CD4-positive, alpha-beta memory T cell (primary cell): Measurements from ENCODE around the gene HCAR1. TPM values are rescaled to one million over a fixed set of nuclear protein-coding genes. Genes with fewer than 3 reads are reported as not detected.

Experiments
- CTCF ChIA-PET: fragments of 350-600 bp; sonication (Branson Sonifier 250); formaldehyde crosslinking; loops from one replicate; lab custom pipeline; 2021; ENCODE audit warnings: inconsistent platforms; ENCODE audit not compliant: partially characterized antibody; lab: Charles Lee
- POLR2A ChIA-PET: fragments of 350-600 bp; sonication (Branson Sonifier 250); formaldehyde crosslinking; loops from one replicate; lab custom pipeline; 2021; ENCODE audit not compliant: partially characterized antibody; lab: Charles Lee
- DNase-seq, 5 donors: peaks; one replicate each; pipeline versions ENCODE4 v3.0.0 to v3.0.0-alpha.2; 2020 to 2022; ENCODE audit warnings: mixed read lengths in 1 of 5
- H3K27ac ChIP-seq: one replicate; pipeline ENCODE4 v1.7.0; 2013; ENCODE audit warnings: low read depth, low read length
- H3K27me3 ChIP-seq: 2 replicates; pipeline ENCODE4 v1.7.0; 2013; ENCODE audit warnings: mild to moderate bottlenecking, low read length, moderate library complexity; ENCODE audit not compliant: insufficient read depth
- H3K36me3 ChIP-seq: 2 replicates; pipeline ENCODE4 v1.7.0; 2013; ENCODE audit warnings: mild to moderate bottlenecking, low read length, moderate library complexity; ENCODE audit not compliant: insufficient read depth
- H3K4me1 ChIP-seq: 2 replicates; pipeline ENCODE4 v1.7.0; 2013; ENCODE audit warnings: mild to moderate bottlenecking, low read length, moderate library complexity; ENCODE audit not compliant: insufficient read depth
- H3K4me3 ChIP-seq, 2 donors: one replicate each; pipeline ENCODE4 v1.7.0; 2013; ENCODE audit warnings: low read length in 2 of 2, mild to moderate bottlenecking in 1 of 2
- H3K9me3 ChIP-seq, 2 donors: one replicate each; pipeline ENCODE4 v1.7.0; 2013; ENCODE audit warnings: low read length in 2 of 2, control low read depth in 1 of 2; ENCODE audit not compliant: control insufficient read depth in 1 of 2
- H3K27ac Mint-ChIP-seq, 7 donors: one replicate each; pipeline ENCODE4 v1.8.0; 2020 to 2021; ENCODE audit warnings: mixed read lengths in 7 of 7, mild to moderate bottlenecking in 6 of 7, inconsistent platforms in 3 of 7, moderate library complexity in 3 of 7
- H3K27me3 Mint-ChIP-seq, 2 donors: one replicate each; pipeline ENCODE4 v1.8.0; 2020 to 2021; ENCODE audit warnings: mixed read lengths in 2 of 2
- H3K36me3 Mint-ChIP-seq, 2 donors: one replicate each; pipeline ENCODE4 v1.8.0; 2020 to 2021; ENCODE audit warnings: mixed read lengths in 2 of 2, inconsistent platforms in 1 of 2, mild to moderate bottlenecking in 1 of 2
- H3K4me1 Mint-ChIP-seq, 4 donors: one replicate each; pipeline ENCODE4 v1.8.0; 2020 to 2021; ENCODE audit warnings: mixed read lengths in 4 of 4, mild to moderate bottlenecking in 1 of 4
- H3K4me3 Mint-ChIP-seq, 8 donors: one replicate each; pipeline ENCODE4 v1.8.0; 2020 to 2021; ENCODE audit warnings: mixed read lengths in 8 of 8, mild to moderate bottlenecking in 7 of 8, moderate library complexity in 6 of 8, inconsistent platforms in 3 of 8
- H3K9me3 Mint-ChIP-seq, 8 donors: one replicate each; pipeline ENCODE4 v1.8.0; 2020 to 2021; ENCODE audit warnings: mixed read lengths in 8 of 8, mild to moderate bottlenecking in 5 of 8, inconsistent platforms in 3 of 8, moderate library complexity in 1 of 8
- intact Hi-C: fragments of 100-400 bp; cut with micrococcal nuclease; formaldehyde crosslinking; loops from one replicate; pipeline ENCODE4 v1.15.1; 2023
- polyA plus RNA-seq, 2 donors: library from polyadenylated mRNA; unstranded; fragments of 300-500 nt; fragmentation: Illumina TruSeq; gene quantifications; one replicate each; pipeline ENCODE4 v1.2.3, GENCODE V29; 2021
- total RNA-seq, 2 experiments: library from RNA; stranded (reverse); gene quantifications; one replicate each; pipeline ENCODE4 v1.2.3, GENCODE V29; 2021

Gene HCAR1
- total and polyA plus RNA-seq, 4 experiments from 2014 or later: 0.09 to 0.19 TPM; not detected in 2

- CTCF ChIA-PET: no interaction called here
- Mint-ChIP-seq H3K27ac (peak overlapping the region in 5 of 7 donors; percentile 0 to 26 (median 9)), H3K9me3 (no peaks in the 10 kb centered on the region), H3K36me3 (no peaks in the 10 kb centered on the region), H3K4me1 (peaks cover 5 to 38% (median 30%) of the 10 kb centered on the region in 4 donors), H3K4me3 (peak overlapping the region in 7 of 8 donors; percentile 2 to 68 (median 43)), H3K27me3 (no peaks in the 10 kb centered on the region)
- H3K4me3 ChIP-seq: no peak overlapping the region
- intact Hi-C loops: no loop called here
- H3K36me3 ChIP-seq: no peaks in the 10 kb centered on the region
- no peak overlapping the region for H3K27ac ChIP-seq
- H3K27me3 ChIP-seq: no peaks in the 10 kb centered on the region
- no peaks in the 10 kb centered on the region for H3K9me3 ChIP-seq
- POLR2A ChIA-PET: no interaction called here
- DNase-seq: no peak
- peaks cover 26% of the 10 kb centered on the region for H3K4me1 ChIP-seq
Observed at GRCh38 chr12:122732170-122732569, 1.5 kb upstream of the HCAR1 start.

- intact Hi-C loops: no loop called here
- H3K9me3 Mint-ChIP-seq: no peaks in the 10 kb centered on the region
- no peaks in the 10 kb centered on the region for H3K36me3 Mint-ChIP-seq
- Histone ChIP-seq H3K4me1 (peaks cover 38% of the 10 kb centered on the region), H3K4me3 (no peak overlapping the region), H3K27me3 (no peaks in the 10 kb centered on the region), H3K27ac (no peak overlapping the region), H3K9me3 (no peaks in the 10 kb centered on the region), H3K36me3 (no peaks in the 10 kb centered on the region)
- no peaks in the 10 kb centered on the region for H3K27me3 Mint-ChIP-seq
- peak overlapping the region in 4 of 7 donors; percentile 37 to 77 (median 58) for H3K27ac Mint-ChIP-seq
- DNase-seq: no peak
- CTCF ChIA-PET: no interaction called here
- H3K4me1 Mint-ChIP-seq: peaks cover 12 to 48% (median 41%) of the 10 kb centered on the region in 4 donors
- POLR2A ChIA-PET: no interaction called here
- H3K4me3 Mint-ChIP-seq: peak overlapping the region; percentile 36 to 66 (median 60)
Observed at GRCh38 chr12:122729583-122730214, 945 bp downstream of the HCAR1 start.

GRCh38 chr12:122726080-122726558 lies 4.5 kb downstream of the HCAR1 start:
- Histone ChIP-seq H3K9me3 (no peaks in the 10 kb centered on the region), H3K36me3 (no peaks in the 10 kb centered on the region), H3K27me3 (no peaks in the 10 kb centered on the region), H3K4me1 (peaks cover 26% of the 10 kb centered on the region), H3K4me3 (no peak overlapping the region), H3K27ac (no peak overlapping the region)
- Mint-ChIP-seq H3K36me3 (no peaks in the 10 kb centered on the region), H3K27ac (peak overlapping the region in 5 of 7 donors; percentile 30 to 77 (median 60)), H3K27me3 (peaks cover 3% of the 10 kb centered on the region in 2 donors), H3K4me1 (peaks cover 7 to 29% (median 20%) of the 10 kb centered on the region in 4 donors), H3K4me3 (peak overlapping the region in 4 of 8 donors; percentile 6 to 24 (median 11)), H3K9me3 (no peaks in the 10 kb centered on the region)
- CTCF ChIA-PET: no interaction called here
- intact Hi-C loops: no loop called here
- peak in 2 of 5 donors; percentile 12 to 58 for DNase-seq
- POLR2A ChIA-PET: no interaction called here

GRCh38 chr12:122725452-122726079 lies 5.1 kb downstream of the HCAR1 start:
- peak overlapping the region in 3 of 7 donors; percentile 30 to 70 (median 36) for H3K27ac Mint-ChIP-seq
- intact Hi-C loops: no loop called here
- CTCF ChIA-PET: no interaction called here
- Histone ChIP-seq H3K27ac (no peak overlapping the region), H3K27me3 (no peaks in the 10 kb centered on the region), H3K4me3 (no peak overlapping the region), H3K9me3 (no peaks in the 10 kb centered on the region), H3K36me3 (no peaks in the 10 kb centered on the region), H3K4me1 (peaks cover 20% of the 10 kb centered on the region)
- DNase-seq: no peak
- H3K9me3 Mint-ChIP-seq: no peaks in the 10 kb centered on the region
- peak overlapping the region in 3 of 8 donors; percentile 6 to 24 (median 7) for H3K4me3 Mint-ChIP-seq
- H3K27me3 Mint-ChIP-seq: peaks cover 3% of the 10 kb centered on the region in 2 donors
- peaks cover 8 to 24% (median 18%) of the 10 kb centered on the region in 4 donors for H3K4me1 Mint-ChIP-seq
- POLR2A ChIA-PET: no interaction called here
- no peaks in the 10 kb centered on the region for H3K36me3 Mint-ChIP-seq

GRCh38 chr12:122724641-122725243 lies 5.9 kb downstream of the HCAR1 start:
- H3K9me3 Mint-ChIP-seq: no peaks in the 10 kb centered on the region
- peaks cover 12% of the 10 kb centered on the region for H3K4me1 ChIP-seq
- no peaks in the 10 kb centered on the region for H3K27me3 ChIP-seq
- H3K27ac ChIP-seq: no peak overlapping the region
- no peaks in the 10 kb centered on the region for H3K36me3 ChIP-seq
- ChIA-PET CTCF (no interaction called here), POLR2A (no interaction called here)
- H3K9me3 ChIP-seq: no peaks in the 10 kb centered on the region
- intact Hi-C loops: no loop called here
- H3K27ac Mint-ChIP-seq: no peak overlapping the region
- no peak overlapping the region for H3K4me3 ChIP-seq
- H3K27me3 Mint-ChIP-seq: peaks cover 4 to 6% of the 10 kb centered on the region in 2 donors
- H3K36me3 Mint-ChIP-seq: no peaks in the 10 kb centered on the region
- DNase-seq: no peak
- H3K4me3 Mint-ChIP-seq: no peak overlapping the region
- peaks cover 8 to 16% (median 11%) of the 10 kb centered on the region in 4 donors for H3K4me1 Mint-ChIP-seq

- DNase-seq: no peak
- H3K4me1 Mint-ChIP-seq: peaks cover 7 to 16% (median 9%) of the 10 kb centered on the region in 4 donors
- CTCF ChIA-PET: no interaction called here
- intact Hi-C loops: no loop called here
- Histone ChIP-seq H3K36me3 (no peaks in the 10 kb centered on the region), H3K4me1 (peaks cover 11% of the 10 kb centered on the region), H3K27me3 (no peaks in the 10 kb centered on the region), H3K27ac (no peak overlapping the region), H3K9me3 (no peaks in the 10 kb centered on the region), H3K4me3 (no peak overlapping the region)
- H3K27ac Mint-ChIP-seq: no peak overlapping the region
- POLR2A ChIA-PET: interaction anchor here (0.5 kb wide), 1 partner anchor 773 kb away, joined by 3 read pairs; no protein-coding TSS in a partner anchor
- no peaks in the 10 kb centered on the region for H3K9me3 Mint-ChIP-seq
- H3K36me3 Mint-ChIP-seq: no peaks in the 10 kb centered on the region
- no peak overlapping the region for H3K4me3 Mint-ChIP-seq
- H3K27me3 Mint-ChIP-seq: peaks cover 6% of the 10 kb centered on the region in 2 donors
Observed at GRCh38 chr12:122722387-122722786, 8.3 kb downstream of the HCAR1 start.

GRCh38 chr12:122721057-122721545 lies 9.5 kb downstream of the HCAR1 start:
- CTCF ChIA-PET: no interaction called here
- Histone ChIP-seq H3K4me1 (peaks cover 8% of the 10 kb centered on the region), H3K27me3 (no peaks in the 10 kb centered on the region), H3K27ac (no peak overlapping the region), H3K4me3 (no peak overlapping the region), H3K36me3 (no peaks in the 10 kb centered on the region), H3K9me3 (no peaks in the 10 kb centered on the region)
- Mint-ChIP-seq H3K27me3 (peaks cover 6% of the 10 kb centered on the region in 2 donors), H3K4me3 (no peak overlapping the region), H3K27ac (peak overlapping the region in 1 of 7 donors; percentile 72), H3K4me1 (peaks cover 4 to 11% (median 5%) of the 10 kb centered on the region in 4 donors), H3K36me3 (no peaks in the 10 kb centered on the region), H3K9me3 (no peaks in the 10 kb centered on the region)
- POLR2A ChIA-PET: no interaction called here
- intact Hi-C loops: no loop called here
- no peak for DNase-seq
